Raji (cell line): ENCODE results near the gene KRT80.

ENCODE experiments used
- POLR2A ChIP-seq: IDR thresholded peaks from 2 replicates; pipeline ENCODE4 v1.6.1; 2011; ENCODE audit warnings: low read depth, low read length, control low read depth; ENCODE audit not compliant: insufficient read depth

Gene KRT80

GRCh38 chr12:52207106-52207505 is 15.3 kb upstream of the KRT80 start:
- no peak for TF ChIP-seq POLR2A

GRCh38 chr12:52206304-52207040 is 14.7 kb upstream of the KRT80 start:
- TF ChIP-seq POLR2A: no peak

GRCh38 chr12:52205612-52206303 is 13.9 kb upstream of the KRT80 start:
- no peak for TF ChIP-seq POLR2A

- TF ChIP-seq POLR2A: no peak
Measured at GRCh38 chr12:52204931-52205505, 13.2 kb upstream of the KRT80 start.

- TF ChIP-seq POLR2A: no peak
Measured at GRCh38 chr12:52204095-52204930, 12.5 kb upstream of the KRT80 start.

GRCh38 chr12:52203079-52203921 is 11.5 kb upstream of the KRT80 start:
- no peak for TF ChIP-seq POLR2A

- no peak for TF ChIP-seq POLR2A
Measured at GRCh38 chr12:52202361-52203078, 10.7 kb upstream of the KRT80 start.

- no peak for TF ChIP-seq POLR2A
Measured at GRCh38 chr12:52201451-52201839, 9.6 kb upstream of the KRT80 start.

GRCh38 chr12:52200781-52201450 is 9.1 kb upstream of the KRT80 start:
- no peak for TF ChIP-seq POLR2A

- no peak for TF ChIP-seq POLR2A
Measured at GRCh38 chr12:52200086-52200780, 8.4 kb upstream of the KRT80 start.

- no peak for TF ChIP-seq POLR2A
Measured at GRCh38 chr12:52199294-52199919, 7.6 kb upstream of the KRT80 start.

- no peak for TF ChIP-seq POLR2A
Measured at GRCh38 chr12:52198454-52199215, 6.8 kb upstream of the KRT80 start.
